Ovary (tissue), 3 donors: ENCODE measurements around the gene EMILIN3.

Source experiments
- CTCF ChIP-seq, 3 donors: fragments of 450-650 bp in 2 of 3; fragments of 200-600 bp in 1 of 3; IDR thresholded peaks; one replicate each; pipeline versions ENCODE4 v1.5.1 to v1.8.0; 2016 to 2022; ENCODE audit warnings: antibody characterized with exemption in 3 of 3, mild to moderate bottlenecking in 1 of 3
- EP300 ChIP-seq: sonication (generic); formaldehyde crosslinking; IDR thresholded peaks from one replicate; pipeline ENCODE4 v1.6.1; 2017; ENCODE audit warnings: antibody characterized with exemption
- donor health status: DM: no; HTN: no; CAD: no.

- no peak for TF ChIP-seq EP300
- TF ChIP-seq CTCF (IDR thresholded peaks at IDR 0.05): no peak
Observed at GRCh38 chr20:41375846-41376245, 9.2 kb upstream of the EMILIN3 start.
